HG02884 (cell line): ENCODE data around the gene IQSEC1.
"Not testable (repeated sequence)": the region's sequence is repeated elsewhere in the genome, so short reads cannot be mapped to it uniquely, and the experiment has no call there.

Source experiments
- ATAC-seq: cut with Tn5 transposase; IDR thresholded peaks from one replicate; pipeline ENCODE4 v1.9.1; 2021; ENCODE audit warnings: mild to moderate bottlenecking, moderate library complexity; ENCODE audit not compliant: unreplicated experiment

The IQSEC1 gene

GRCh38 chr3:12853847-12854246, 219.4 kb downstream of the IQSEC1 start:
- not testable (repeated sequence) for ATAC-seq

DNA sequence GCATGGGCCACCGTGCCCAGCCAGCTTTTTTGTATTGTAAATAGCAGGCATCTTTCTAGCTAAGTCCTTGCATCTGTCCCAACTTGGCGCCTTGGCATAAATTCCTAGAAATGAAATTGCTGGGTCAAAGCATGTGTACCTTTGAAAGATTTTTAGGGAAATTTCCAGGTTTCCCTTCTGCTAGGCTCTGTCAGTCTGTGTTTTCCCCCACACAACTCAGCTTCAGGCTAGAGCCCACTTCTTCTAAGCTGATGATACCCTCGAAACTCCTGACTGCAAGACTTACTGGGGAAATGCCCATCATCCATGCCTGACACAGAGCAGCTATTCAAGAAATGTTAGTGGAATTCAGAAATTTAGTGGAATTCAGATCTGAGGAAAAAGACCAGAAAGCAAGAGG, 221.0 kb downstream of the IQSEC1 start:
- ATAC-seq = no peak
